Cardiac septum (tissue), 1 donor: ENCODE results near the gene DOCK11. TPM values are rescaled to one million over a fixed set of nuclear protein-coding genes. Genes with fewer than 3 reads are reported as not detected.
"Not testable (repeated sequence)": the region's sequence is repeated elsewhere in the genome, so short reads cannot be mapped to it uniquely, and the experiment has no call there.

ENCODE experiments used
- DNase-seq: peaks from one replicate; pipeline ENCODE4 v3.0.0-alpha.2; 2020; ENCODE audit warnings: low spot score
- intact Hi-C: fragments of 100-400 bp; cut with DNase I; formaldehyde crosslinking; loops from one replicate; pipeline ENCODE4 v1.14.0; 2022
- long read RNA-seq: library from polyadenylated mRNA; unstranded; transcript quantifications from one replicate; pipeline ENCODE4 v2.0.0, GENCODE V29; 2021
- total RNA-seq: library from RNA; stranded (reverse); fragmentation: NEBNext Ultra II Directional; extraction: Animal tissue kit (Norgen Biotek cat#: 25700); gene quantifications from one replicate; pipeline ENCODE4 v1.2.1, GENCODE V29; 2021
- donor health status: DM: no; HTN: no; CAD: no.

The DOCK11 gene
- 3.8 TPM for total RNA-seq
- long read RNA-seq, partial matches to known transcripts: 0 of 1 reads
- long read RNA-seq, other reads (novel, unspliced or antisense): 1 of 1 reads

- intact Hi-C loops: no loop called here
- peak; percentile 91 for DNase-seq
Observed at GRCh38 chrX:118495061-118495921, at the start of gene DOCK11. Gene DOCK11, plus strand, starts transcription at chrX:118495815. Its CDS starts 157 bp downstream, at chrX:118495972.

- no peak for DNase-seq
- intact Hi-C loops: no loop called here
Observed at GRCh38 chrX:118448273-118448783, 47.3 kb upstream of the DOCK11 start.

- intact Hi-C loops: loop anchor here (5.0 kb wide), 1 partner anchor 147 kb away; no protein-coding TSS in a partner anchor
- DNase-seq: no peak
Observed at GRCh38 chrX:118455013-118455412, 40.6 kb upstream of the DOCK11 start.

GRCh38 chrX:118459494-118459893 lies 36.1 kb upstream of the DOCK11 start:
- DNase-seq: no peak

GRCh38 chrX:118464501-118464900 lies 31.1 kb upstream of the DOCK11 start:
- no peak for DNase-seq
- intact Hi-C loops: no loop called here

More at GRCh38 chrX:118459494-118459893, 36.1 kb upstream of the DOCK11 start:
- intact Hi-C loops: loop anchor here (5.0 kb wide), 1 partner anchor 143 kb away; no protein-coding TSS in a partner anchor

- no peak for DNase-seq
- intact Hi-C loops: no loop called here
Observed at GRCh38 chrX:118468122-118468521, 27.5 kb upstream of the DOCK11 start.

- intact Hi-C loops, DNase-seq: not testable (repeated sequence)
Observed at GRCh38 chrX:118470721-118471347, 24.8 kb upstream of the DOCK11 start.

GRCh38 chrX:118474586-118474985 lies 21.0 kb upstream of the DOCK11 start:
- intact Hi-C loops: no loop called here
- DNase-seq: no peak

GRCh38 chrX:118475903-118476302 lies 19.7 kb upstream of the DOCK11 start:
- intact Hi-C loops: no loop called here
- no peak for DNase-seq

GRCh38 chrX:118480172-118480571 lies 15.4 kb upstream of the DOCK11 start:
- intact Hi-C loops: no loop called here
- DNase-seq: no peak

- intact Hi-C loops, DNase-seq: not testable (repeated sequence)
Observed at GRCh38 chrX:118482384-118482783, 13.2 kb upstream of the DOCK11 start.

GRCh38 chrX:118484216-118484903 lies 11.3 kb upstream of the DOCK11 start:
- intact Hi-C loops: no loop called here
- DNase-seq: no peak

GRCh38 chrX:118486693-118487092 lies 8.9 kb upstream of the DOCK11 start:
- intact Hi-C loops, DNase-seq: not testable (repeated sequence)

GRCh38 chrX:118493016-118493415 lies 2.6 kb upstream of the DOCK11 start:
- no peak for DNase-seq
- intact Hi-C loops: no loop called here

- no peak for DNase-seq
- intact Hi-C loops: no loop called here
Observed at GRCh38 chrX:118493653-118494297, 1.8 kb upstream of the DOCK11 start.

- DNase-seq: peak; percentile 81
- intact Hi-C loops: no loop called here
Observed at GRCh38 chrX:118495958-118496762, 545 bp downstream of the DOCK11 start.

GRCh38 chrX:118496763-118497079 lies 1.1 kb downstream of the DOCK11 start:
- no peak for DNase-seq
- intact Hi-C loops: no loop called here

GRCh38 chrX:118497180-118497818 lies 1.7 kb downstream of the DOCK11 start:
- intact Hi-C loops: no loop called here
- no peak for DNase-seq
